Measurements from ENCODE around the gene BIN1. TPM values are rescaled to one million over a fixed set of nuclear protein-coding genes. Genes with fewer than 3 reads are reported as not detected.

BIN1 gene
- total RNA-seq, 1 experiment from 2014 or later = 42.5 TPM

GRCh38 chr2:127040169-127040568 lies 66.8 kb downstream of the BIN1 start:
- ChIA-PET CTCF (interaction anchor here (1.0 kb wide), 1 partner anchor 15 kb away, joined by 3 read pairs; no protein-coding TSS in a partner anchor), POLR2A (no interaction called here)
- ATAC-seq (no peak), DNase-seq (ENCODE audit: low spot score) (no peak)
- no peak overlapping the region for H3K4me3 Mint-ChIP-seq
- no peaks in the 10 kb centered on the region; the same call in 1 of the 2 replicates for H3K27me3 Mint-ChIP-seq (ENCODE audit: low read depth)
- H3K36me3 Mint-ChIP-seq = no peaks in the 10 kb centered on the region
- H3K9me3 Mint-ChIP-seq = no peaks in the 10 kb centered on the region
- TF ChIP-seq PREB (CRISPR knock-in tag; IDR thresholded peaks at IDR 0.05; ENCODE audit: borderline replicate concordance) = no peak
- TF ChIP-seq PRRX2 (CRISPR knock-in tag; IDR thresholded peaks at IDR 0.05) = no peak
- TF ChIP-seq CREM (CRISPR knock-in tag; IDR thresholded peaks at IDR 0.05) = no peak
- TF ChIP-seq ZNF396 (CRISPR knock-in tag; IDR thresholded peaks at IDR 0.05; ENCODE audit: borderline replicate concordance) = no peak
- TF ChIP-seq KAT7 (CRISPR knock-in tag; IDR thresholded peaks at IDR 0.05; ENCODE audit: borderline replicate concordance) = no peak
- TF ChIP-seq TCF7 (CRISPR knock-in tag; IDR thresholded peaks at IDR 0.05; ENCODE audit: low read depth) = no peak
- no peak for TF ChIP-seq ATF2 (CRISPR knock-in tag; IDR thresholded peaks at IDR 0.05; ENCODE audit: borderline replicate concordance, low read depth)
- no peak for TF ChIP-seq ATF1 (CRISPR knock-in tag; IDR thresholded peaks at IDR 0.05)
- TF ChIP-seq FOXK1 (CRISPR knock-in tag; IDR thresholded peaks at IDR 0.05) = no peak
- TF ChIP-seq GTF2I (CRISPR knock-in tag; conservative IDR thresholded peaks at IDR 0.05) = no peak
- H3K4me1 Mint-ChIP-seq = no peaks in the 10 kb centered on the region
- H3K27ac Mint-ChIP-seq = no peak overlapping the region

- Mint-ChIP-seq H3K27me3 (ENCODE audit: low read depth) (no peaks in the 10 kb centered on the region; the same call in 1 of the 2 replicates), H3K4me1 (no peaks in the 10 kb centered on the region), H3K4me3 (no peak overlapping the region), H3K27ac (no peak overlapping the region), H3K9me3 (no peaks in the 10 kb centered on the region), H3K36me3 (no peaks in the 10 kb centered on the region)
- CTCF ChIA-PET = interaction anchor here (0.9 to 1.0 kb wide), 2 partner anchors 10 to 15 kb away, joined by 3 to 6 read pairs; no protein-coding TSS in a partner anchor
- no peak for ATAC-seq
- POLR2A ChIA-PET = no interaction called here
- TF ChIP-seq TEAD4 (CRISPR knock-in tag; IDR thresholded peaks at IDR 0.05) (no peak), AR (CRISPR knock-in tag; IDR thresholded peaks at IDR 0.05) (no peak), GTF2I (CRISPR knock-in tag; conservative IDR thresholded peaks at IDR 0.05) (no peak), MLX (CRISPR knock-in tag; IDR thresholded peaks at IDR 0.05) (no peak), ZNF263 (CRISPR knock-in tag; IDR thresholded peaks at IDR 0.05; ENCODE audit: low read depth) (no peak)
- DNase-seq (ENCODE audit: low spot score) = no peak
Observed at GRCh38 chr2:127039387-127040031, 67.4 kb downstream of the BIN1 start.

GRCh38 chr2:127037476-127037875 lies 69.5 kb downstream of the BIN1 start:
- no peaks in the 10 kb centered on the region; the same call in 1 of the 2 replicates for H3K27me3 Mint-ChIP-seq (ENCODE audit: low read depth)
- no peaks in the 10 kb centered on the region for H3K36me3 Mint-ChIP-seq
- ChIA-PET CTCF (interaction anchor here (2.8 kb wide), 1 partner anchor 12 kb away, joined by 16 read pairs; no protein-coding TSS in a partner anchor), POLR2A (no interaction called here)
- no peaks in the 10 kb centered on the region for H3K9me3 Mint-ChIP-seq
- DNase-seq (ENCODE audit: low spot score) (no peak), ATAC-seq (no peak)
- TF ChIP-seq ZNF219 (CRISPR knock-in tag; IDR thresholded peaks at IDR 0.05; ENCODE audit: borderline replicate concordance) (no peak), ATF1 (CRISPR knock-in tag; IDR thresholded peaks at IDR 0.05) (no peak), ZNF396 (CRISPR knock-in tag; IDR thresholded peaks at IDR 0.05; ENCODE audit: borderline replicate concordance) (no peak), AFF4 (CRISPR knock-in tag; IDR thresholded peaks at IDR 0.05; ENCODE audit: borderline replicate concordance) (no peak), NR1H2 (CRISPR knock-in tag; IDR thresholded peaks at IDR 0.05) (no peak), KAT7 (CRISPR knock-in tag; IDR thresholded peaks at IDR 0.05; ENCODE audit: borderline replicate concordance) (no peak), NFYB (CRISPR knock-in tag; conservative IDR thresholded peaks at IDR 0.05; ENCODE audit: low read depth) (no peak), SMAD3 (CRISPR knock-in tag; IDR thresholded peaks at IDR 0.05; ENCODE audit: borderline replicate concordance) (no peak), GRHL2 (CRISPR knock-in tag; IDR thresholded peaks at IDR 0.05; ENCODE audit: insufficient replicate concordance, severe bottlenecking) (no peak), NFATC4 (CRISPR knock-in tag; IDR thresholded peaks at IDR 0.05) (no peak)
- no peaks in the 10 kb centered on the region for H3K4me1 Mint-ChIP-seq
- H3K4me3 Mint-ChIP-seq = no peak overlapping the region
- H3K27ac Mint-ChIP-seq = no peak overlapping the region
